ENCODE results near the gene DYSF.

The DYSF gene

DNA sequence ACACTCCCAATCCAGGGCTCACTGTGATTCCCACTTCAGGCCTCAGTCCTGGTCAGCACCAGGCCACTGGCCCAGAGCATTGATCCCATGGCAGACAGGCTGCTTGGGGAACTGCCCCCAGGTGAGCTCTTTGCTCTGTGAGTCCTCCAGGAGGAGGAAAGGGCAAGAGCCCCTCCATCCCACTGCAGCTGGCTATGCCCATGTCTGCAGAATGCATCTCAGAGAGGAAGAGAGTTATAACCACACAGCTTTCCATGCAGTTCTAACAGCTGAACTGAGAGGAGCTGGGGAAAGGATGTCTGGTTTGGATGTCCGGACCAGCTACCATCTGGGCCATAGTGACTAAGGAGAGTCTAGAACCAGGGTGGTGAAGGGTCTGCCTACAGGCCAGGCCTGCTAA, 230.3 kb downstream of the DYSF start:
- DNase-seq: no peak

DNA sequence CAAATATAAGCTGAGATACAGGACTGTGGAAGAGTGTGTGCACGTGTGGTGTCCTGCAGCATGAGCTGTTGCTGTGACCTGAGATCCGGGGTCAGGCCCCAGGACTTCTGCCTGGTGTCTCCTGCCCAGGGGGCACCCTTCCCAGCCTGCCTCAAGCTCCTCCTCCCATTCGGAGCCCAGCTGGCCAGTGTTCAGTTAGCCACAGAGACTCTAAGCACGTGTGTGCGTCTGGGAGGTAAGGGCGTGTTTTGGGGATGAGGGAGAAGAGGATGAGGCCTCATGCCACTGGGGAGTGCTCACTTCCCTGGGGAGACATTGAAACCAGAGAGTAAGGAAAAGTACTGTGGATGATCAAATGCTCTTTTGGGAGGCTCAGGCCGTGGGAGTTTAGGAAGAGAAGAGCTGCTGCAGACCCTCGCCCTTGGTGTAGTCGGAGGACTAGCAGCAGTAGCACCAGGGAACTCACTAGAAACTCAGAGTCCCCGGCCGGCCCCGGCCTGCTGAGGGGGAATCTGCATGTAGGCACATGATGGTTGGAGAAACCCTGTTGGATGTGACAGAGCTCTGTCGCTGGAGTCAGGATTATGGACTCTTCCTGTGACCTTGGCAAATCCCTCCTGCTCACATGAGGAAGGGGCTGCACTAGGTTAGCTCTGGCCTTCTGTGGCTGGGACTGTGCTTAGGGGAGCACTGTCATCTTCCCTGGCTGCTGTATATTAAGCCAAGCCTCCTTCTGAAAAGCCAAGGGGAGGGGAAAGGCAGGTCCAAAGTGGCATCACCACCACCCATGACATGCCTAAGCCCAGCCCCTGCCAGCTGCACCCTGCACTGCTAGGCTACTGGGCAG, 231.1 kb downstream of the DYSF start:
- no peak for DNase-seq

DNA sequence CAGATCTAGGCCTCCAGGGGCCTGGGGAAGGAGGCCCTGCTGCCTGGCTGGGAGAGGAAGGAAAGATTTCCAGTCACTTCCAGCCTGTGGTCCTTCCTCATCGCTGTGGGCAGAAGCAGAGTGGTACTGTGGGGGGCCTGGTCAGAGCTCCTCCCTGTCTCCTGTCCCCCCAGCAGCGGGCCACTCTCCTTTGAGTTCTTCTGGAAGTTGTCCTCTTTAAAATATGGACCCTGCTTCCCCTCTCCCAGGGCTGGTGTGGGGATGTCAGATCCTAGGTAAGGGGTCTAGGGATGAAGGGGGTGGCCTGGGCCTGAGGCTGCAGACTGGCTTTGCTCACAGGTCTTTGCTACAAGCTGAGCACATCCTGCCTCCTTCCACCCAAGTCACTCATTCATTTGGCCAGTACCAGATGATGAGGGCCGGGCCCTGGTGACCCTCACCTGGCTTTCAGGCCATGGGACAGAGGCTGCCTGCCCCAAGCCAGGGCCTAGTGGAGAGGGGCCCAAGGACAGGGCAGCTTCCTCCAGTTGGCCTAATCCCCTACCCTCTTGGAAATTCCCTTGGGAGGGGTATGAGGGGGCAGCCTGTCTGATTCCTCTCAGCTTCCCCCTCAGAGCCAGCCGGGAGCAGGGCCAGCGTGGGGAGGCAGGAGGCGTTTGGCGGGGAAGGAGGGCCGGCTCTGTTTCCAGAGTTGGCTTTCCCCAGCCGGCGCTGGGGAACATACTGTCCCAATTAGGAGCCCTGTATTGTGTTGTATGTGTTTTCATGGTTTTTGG, 231.9 kb downstream of the DYSF start:
- DNase-seq: no peak

DNA sequence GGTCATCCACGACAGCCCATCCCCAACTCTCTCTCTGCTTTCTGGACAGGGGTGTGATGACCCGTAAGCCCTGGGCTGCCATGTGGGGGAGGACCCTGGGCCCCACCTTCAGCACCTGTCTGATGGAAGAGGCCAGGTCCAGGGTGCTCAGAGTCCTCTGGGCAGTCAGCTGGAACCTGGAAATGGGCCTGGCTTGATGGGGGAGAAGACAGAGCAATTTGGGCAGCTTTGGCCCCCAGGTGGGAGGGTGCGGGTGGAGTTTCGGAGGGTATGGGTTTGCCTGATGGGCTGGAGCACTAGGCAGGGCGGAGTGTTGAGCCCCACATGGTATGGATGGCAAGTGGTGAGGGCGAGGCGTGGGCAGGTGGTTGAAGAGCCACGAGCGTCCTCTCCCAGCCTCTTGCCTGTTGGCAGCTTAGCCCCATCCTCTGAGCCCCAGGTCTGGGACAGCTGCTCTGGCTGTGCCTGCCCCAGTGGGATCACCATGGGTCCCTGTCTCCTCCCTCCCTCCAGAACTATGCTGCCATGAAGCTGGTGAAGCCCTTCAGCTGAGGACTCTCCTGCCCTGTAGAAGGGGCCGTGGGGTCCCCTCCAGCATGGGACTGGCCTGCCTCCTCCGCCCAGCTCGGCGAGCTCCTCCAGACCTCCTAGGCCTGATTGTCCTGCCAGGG, 232.7 kb downstream of the DYSF start:
- no peak for DNase-seq

DNA sequence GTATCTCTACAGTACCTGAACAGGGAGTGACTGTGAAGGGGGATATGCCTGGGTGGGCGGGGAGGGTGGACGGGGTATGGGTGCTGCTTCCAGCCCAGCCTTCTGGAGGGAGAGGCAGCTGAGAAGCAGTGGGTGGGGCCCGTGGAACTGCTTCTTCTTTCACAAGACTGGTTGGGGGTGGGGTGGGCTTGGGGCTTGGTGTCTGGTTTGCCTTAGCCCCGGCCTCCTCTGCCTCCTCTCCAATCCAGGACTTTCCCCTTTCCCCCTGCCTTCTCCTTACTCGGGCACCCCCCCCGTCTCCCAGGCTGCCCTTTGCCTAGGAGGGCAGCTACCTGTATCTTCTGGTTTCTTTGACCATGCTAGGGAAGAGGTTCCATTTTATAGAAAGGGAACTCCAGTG, 233.4 kb downstream of the DYSF start:
- no peak for DNase-seq

DNA sequence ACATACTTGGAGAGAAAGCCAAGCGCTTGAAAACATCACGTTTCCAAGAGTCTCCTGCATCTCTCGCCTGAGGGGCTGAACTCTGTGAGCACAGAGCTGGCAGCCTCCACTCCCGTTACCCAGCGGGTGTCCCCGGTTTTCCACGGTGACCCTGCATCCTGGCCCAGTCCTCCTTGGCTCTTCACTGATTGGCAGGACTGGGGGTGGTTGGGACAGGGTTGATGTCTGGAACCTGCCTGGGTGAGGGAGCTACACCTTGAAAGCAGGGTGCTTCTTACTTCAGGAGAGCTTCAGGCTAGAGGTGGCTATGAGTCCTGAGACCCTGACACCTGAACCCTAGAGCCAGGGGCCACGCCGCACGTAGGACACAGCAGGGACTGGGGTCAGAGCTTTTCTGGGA, 234.1 kb downstream of the DYSF start:
- no peak for DNase-seq

DNA sequence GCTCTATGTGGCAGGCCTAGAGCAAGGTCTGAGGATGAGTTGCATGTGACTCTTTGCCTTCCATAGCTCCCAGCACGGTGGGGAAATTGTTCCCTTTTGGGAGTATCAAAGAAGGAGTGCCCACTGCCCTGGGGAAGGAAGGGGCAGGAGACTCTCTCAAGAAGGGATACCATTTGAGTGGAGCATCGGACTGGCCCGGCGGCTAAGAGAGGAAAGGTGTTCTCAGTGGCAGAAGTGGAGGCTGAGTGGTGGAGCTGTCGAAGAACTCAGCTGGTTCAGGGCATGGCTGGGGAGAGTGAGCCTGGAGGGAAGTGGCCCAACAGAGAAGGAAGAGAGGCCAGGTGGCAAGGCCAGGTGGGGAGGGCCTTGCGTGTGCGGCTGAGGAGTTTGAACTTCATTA, 235.2 kb downstream of the DYSF start:
- DNase-seq: no peak

DNA sequence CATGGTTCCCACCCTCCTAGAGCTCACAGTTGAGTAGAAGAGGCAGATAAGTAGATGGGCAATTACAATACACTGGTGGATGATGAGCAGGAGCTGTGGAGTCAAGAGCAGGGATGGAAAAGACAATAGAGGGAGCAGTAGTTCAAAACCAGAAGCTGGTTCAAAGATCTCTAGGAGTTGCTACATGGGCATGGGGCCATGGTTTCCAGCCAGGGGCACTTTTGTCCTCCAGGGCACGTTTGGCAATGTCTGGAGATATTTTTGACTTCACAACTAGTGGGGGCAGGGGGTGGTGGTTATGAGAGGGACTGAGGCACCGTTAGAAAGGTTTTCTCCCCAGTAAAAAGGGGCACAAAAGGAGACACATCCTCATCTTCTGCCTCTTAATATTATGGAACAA, 236.0 kb downstream of the DYSF start:
- DNase-seq: no peak

DNA sequence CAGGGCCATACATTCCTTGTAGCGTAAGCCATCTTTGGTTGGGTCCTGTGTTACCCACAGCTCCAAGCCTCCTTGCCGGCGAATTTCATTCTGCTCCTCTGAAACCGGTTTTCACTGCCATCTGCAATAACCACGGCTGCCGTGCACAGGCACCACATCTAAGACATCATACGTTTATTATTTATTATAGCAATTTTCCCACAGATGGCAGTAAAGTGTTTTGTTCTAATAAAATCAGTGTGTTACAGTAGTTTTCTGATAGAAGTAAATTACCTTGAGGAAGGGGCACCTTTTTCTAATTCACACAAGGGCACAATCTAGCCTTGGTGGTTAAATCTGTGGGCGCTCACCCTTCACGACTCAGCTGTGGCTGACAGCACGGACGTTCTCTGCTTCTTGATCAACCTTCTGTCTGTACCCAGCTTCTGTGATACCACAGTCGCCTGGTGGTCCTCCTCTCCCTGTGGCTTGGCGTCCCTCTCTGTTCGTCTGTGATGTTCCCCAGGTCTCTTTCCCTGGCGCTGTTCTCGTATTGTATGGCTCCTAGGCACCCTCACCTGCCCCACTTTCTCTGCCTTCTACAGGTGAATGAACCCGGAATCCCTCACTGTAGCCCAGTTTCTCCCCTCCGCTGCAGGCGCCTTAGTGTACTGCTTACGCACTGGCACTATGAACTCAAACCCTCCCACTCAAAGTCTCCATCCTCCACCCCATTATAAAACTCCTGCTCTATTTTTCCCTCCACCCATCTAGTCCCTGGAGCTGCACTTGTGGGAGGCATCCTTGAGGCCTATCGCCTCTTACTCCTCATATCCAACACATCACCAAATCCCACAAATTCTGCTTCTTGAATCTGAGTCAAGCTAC, 236.8 kb downstream of the DYSF start:
- DNase-seq: no peak

DNA sequence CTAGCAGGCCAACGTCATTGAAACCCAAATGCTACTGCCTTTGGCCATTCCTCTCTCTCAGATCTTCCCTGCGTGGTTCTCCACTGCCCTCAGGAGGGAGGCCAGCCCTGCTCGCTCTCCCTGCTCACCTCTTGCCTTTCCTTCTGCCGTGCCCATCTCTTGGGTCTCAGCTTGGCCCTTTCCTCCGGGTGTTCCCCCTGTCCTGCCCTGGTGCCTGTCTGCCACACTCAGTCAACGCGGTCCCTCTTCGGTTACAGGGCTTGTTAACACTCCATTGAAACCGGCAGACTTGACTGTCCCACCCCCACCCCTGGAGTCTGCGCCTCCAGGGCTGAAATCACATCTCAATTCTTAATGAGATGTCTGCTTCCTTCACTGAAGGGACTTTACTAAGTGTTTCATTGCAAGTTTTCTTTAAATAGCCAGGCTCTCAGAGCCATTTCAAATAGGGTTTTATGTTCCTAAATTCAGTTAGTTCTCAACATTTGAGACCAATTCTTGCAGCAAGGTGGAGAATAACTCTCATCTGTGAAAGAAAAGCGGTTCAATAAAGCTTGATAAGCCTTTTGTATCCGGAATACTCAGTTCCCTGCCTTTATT, 237.6 kb downstream of the DYSF start:
- no peak for DNase-seq

DNA sequence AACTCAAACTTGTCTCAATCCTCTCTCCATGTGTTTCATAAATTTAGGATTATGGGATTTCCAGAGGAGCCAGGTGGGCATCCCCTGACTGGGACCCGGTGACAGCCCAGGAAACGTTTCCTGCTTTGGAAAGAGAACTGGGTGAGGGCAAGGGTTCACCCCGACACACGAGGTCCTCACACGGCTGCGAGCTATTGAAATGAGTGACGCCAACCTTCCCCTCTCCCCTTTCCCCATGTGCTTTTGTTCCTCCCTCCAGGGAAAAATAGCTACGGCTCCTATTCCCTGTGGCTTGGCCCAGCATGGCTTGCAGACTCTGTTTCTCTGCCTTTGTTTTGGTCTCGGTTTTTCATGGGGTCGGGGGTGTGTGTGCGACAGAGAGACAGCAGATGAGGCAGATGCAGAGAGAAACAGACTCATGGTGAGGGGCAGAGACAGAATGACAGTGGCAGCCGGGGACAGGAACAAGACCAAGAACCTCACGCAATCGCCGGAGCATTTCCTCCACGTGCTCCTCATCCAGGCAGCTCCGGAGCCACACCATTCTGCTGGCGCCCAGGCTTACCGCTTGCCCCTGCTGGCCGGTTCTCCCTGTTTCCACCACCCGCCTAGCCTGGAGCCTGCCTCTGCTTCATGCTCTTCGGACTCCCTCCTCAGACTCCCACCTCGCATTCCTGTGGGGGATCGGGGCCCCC, 238.5 kb downstream of the DYSF start:
- no peak for DNase-seq

DNA sequence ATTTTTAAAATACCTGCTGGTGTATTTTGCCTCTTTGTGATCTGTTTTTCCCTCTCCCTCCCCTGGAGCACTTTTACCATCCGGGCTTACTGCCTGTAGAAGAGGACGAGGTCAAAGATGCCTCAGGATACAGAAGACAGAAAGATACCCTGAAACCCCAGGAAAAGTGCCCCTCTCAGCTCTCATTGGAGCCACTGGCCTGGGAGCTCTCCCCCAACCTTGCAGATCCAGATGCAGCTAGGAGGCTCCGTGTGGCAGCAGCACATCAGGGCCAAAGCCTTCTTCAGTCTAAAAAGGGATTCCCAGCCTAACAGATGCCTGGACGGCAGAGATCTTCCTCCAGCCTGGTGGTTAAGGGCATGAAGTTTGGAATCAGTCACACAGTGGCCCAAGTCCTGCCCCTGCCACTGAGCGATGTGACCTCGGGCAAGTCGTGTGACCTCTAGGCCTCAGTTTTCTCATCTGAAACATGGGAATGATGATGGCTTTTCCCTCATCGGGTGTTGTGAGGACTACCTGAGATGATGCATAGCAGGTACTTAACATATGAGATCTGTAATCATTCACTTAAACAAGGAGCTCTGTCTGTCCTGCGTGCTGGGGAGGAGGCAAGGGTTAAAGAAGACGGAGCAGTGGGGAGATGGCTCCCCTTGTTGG, 239.4 kb downstream of the DYSF start:
- DNase-seq: no peak

DNA sequence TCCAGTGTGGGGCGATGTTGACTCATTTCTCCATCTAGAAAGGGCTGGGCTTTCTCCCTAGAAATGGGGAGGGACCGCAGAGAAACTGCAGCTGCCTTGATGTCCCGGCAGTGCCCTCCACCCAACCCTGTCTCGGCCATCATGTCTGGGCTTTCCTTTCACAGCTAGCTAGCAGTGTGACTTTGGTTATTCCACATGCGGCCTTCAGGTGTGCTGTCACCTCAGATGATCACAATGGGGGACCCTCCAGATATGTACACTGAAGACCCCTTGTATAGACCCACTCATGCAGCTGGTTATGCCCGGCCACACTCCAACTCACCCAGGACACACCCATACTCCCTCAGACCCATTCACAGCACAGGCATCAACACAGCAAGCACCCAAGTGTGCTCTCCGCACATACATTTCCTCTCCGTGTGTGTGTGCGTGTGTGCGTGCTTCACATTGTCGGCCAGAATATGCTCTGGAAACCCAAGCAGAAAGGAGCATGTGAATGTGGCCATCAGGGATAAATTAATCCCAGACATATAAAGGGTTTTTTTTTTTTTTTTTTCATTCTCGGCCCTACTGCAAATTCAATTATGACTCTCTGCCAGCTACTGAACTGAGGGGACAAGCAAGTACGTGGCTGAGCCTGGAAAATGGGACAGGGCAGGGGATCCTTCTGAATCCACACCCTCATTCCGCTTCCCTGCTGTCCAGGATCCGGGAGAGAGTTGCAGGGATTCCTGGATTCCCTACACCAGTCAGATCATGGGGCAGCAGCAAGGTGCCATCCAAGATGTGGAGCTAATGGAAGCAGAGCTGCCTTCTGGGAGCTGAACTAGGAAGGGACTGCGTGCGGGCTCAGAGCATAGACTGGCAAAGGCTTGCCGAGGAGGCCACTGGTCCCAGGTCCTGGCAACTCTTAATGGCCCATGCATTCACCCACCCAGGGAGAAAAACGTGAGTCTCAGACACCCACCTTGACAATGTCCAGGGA, 240.2 kb downstream of the DYSF start:
- no peak for DNase-seq

DNA sequence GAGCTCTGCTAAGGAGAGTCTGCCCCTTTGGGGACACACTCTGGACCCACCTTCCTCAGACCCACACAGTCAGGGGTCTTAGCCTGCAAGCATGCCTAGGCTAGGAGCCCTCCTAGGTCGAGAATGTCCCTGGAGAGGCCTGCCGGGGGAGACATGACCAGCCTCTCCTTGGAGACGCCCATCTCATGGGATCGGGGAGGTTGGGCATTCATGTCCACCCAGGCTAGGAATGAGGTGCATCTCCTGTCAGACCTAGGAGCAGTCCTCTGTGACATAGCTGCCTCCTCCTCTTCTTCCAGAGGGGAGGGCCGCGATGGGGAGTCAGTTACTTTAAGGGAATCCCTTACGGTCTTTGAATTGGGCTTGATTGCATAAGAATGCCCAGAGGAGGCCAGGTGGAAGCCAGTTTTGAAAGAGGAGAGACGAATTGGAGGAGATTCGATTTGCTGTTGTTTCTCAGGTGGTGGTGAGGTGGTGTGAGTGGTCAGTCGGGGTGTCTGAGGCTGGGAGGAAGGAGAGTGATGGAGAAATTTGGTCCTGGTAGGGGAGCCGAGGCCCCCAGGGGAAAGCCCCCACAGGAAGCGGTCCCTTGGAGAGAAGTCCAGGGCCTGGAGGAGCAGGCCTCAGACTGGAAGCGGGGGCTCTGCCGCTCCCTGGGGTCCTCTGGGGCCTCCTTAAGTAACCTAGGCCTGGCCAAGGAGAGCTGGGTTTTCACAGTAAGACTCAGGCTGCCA, 241.3 kb downstream of the DYSF start:
- no peak for DNase-seq

DNA sequence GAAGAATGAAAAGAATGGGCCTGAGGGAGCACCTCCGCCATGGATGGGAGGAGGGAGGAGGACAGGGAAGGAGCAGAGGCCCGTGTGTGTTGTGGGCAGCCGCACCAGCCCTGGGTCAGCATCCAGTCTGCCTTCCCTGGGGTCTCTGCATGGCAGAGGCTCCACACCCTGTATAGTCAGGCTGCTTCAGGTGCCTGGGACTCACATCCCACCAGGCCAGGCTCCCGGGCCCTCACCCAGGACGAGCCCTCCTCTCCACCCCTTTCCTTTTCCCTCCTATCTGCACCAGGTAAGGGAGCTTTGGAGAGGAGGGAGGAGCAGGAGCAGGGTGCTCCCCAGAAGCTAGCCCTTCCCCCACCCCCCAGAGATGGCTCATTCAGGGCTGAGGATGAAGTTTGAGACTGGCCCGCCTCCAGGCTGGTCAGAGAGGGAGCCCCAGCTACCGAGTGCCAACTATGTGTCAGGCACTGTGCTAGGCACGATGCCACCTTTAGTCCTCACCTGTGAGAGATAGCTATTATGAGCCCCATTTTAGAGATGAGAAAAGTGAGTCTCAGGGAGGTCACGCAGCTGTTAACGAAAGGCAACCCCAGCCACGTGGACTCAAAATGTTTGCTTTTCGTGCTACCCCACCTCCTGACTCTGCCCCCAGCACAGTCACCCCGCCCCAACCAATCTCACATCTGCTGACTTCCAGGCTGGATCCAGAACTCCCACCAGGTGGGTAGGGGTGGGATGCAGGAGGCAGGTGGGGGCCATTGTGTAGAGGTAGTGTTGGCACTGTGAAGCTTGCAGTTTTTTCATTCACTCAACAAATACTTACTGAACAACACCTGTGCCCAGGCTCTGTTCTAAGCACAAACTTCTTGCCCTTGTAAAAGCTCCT, 242.1 kb downstream of the DYSF start:
- no peak for DNase-seq

DNA sequence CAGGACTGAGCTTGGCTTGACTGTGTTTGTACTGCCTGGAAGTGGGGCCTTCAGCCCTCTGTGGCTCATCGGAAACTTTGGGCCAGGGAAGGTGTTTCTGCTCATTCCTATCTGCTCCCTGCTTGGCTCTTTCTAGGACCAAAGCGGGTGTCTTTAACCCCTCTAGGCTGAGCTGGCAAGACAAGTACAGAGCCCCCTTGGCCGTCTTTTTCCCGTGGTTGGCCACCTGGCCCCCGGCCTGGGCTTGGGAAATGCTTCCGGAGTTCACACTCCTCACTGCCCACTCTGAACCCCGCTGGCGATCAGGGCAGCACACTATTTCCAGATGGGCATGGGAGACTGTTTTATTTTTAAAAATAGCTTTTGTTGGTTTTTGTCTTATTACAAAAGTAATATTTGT, 243.0 kb downstream of the DYSF start:
- no peak for DNase-seq

DNA sequence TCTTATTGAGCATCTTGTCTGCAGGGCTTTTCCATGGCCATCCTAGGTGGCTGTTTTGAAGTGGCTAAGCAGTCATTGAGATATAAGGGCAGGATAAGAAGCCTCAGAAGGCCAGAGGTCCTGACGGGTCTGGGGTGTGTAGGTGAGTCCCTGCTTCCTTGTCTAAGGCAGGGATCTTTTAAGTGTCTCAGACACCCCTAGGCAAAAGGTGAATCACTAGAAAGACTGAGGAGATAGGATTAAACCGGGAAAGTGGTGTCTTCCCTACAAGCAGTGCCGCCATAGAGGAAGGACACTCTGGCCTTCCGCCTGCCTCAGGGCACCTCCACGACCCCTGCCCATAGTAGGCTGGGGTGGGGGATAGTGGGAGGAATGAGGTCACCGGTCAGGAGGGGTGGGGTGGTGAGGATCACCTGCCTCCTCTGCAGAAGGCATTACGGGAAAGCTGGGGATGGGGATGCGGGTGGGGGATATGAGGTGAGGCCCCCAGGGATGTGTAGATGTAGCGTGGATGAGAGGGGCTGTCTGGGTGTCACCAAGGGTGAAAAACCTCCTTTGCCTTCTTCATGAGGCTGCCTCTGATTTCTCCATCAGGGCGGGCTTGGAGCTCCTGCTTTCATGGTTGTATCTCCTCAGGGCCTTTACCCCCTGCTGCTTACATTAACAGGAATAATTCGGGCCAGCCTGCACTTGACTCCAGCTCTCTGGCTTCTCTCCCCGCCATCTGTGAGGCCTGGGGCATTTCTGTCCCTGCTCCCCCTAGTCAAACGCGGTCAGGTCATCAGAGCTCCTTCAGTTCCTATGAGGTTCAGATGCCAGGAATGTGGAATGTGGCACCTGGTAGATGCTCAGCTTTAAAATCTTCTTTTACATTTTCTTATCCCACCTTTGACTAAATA, 244.0 kb downstream of the DYSF start:
- no peak for DNase-seq
